Erythroblast (primary cell): ENCODE data around the gene ACTR1A.

Experiments used
- GATA1 ChIP-seq: IDR thresholded peaks from 2 replicates; pipeline ENCODE4 v1.6.1; 2011; ENCODE audit warnings: low read depth, mild to moderate bottlenecking, control low read depth, low read length, moderate library complexity
- POLR2A ChIP-seq: IDR thresholded peaks from 2 replicates; pipeline ENCODE4 v1.6.1; 2011; ENCODE audit warnings: mild to moderate bottlenecking, low read length

DNA sequence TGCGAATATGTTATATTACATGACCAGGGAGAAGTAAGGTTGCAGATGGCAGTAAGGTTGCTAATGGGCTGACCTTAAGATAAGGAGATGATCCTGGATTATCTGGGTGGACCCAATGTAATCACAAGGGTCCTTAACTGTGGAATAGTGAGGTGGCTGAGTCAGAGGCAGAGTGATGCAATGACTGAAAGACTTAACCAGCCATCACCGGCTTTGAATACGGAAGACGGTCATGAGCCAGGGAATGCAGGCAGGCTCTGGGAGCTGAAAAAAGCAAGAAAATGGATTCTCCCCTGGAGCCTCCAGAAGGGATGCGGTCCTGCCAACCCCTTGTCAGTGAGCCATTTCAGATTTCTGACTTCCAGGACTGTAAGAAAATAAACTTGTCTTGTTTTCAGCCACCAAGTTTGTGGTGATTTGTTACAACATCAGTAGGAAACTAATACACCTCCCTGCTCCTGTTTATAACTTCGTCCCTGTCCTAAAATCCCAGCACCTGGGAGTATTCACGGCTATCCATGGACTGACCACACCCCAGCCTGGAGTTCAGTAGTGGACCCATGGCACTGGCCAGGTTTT lies 46.5 kb downstream of the ACTR1A start:
- TF ChIP-seq POLR2A, result peak; percentile 32
- no peak for TF ChIP-seq GATA1
